Gastrocnemius medialis (tissue), 4 donors: ENCODE results near the gene SIX5. TPM values are rescaled to one million over a fixed set of nuclear protein-coding genes. Genes with fewer than 3 reads are reported as not detected.

Experiments
- ATAC-seq, 2 donors: fragments of 150-250 bp; one replicate each; pipeline ENCODE4 v1.9.1; 2016
- DNase-seq, 2 donors: peaks; one replicate each; pipeline ENCODE4 v3.0.0-alpha.2; 2019
- H3K27ac ChIP-seq, 4 donors: fragments of 200-600 bp; sonication (generic); 1 replicate in 1 of 4; 2 replicates in 3 of 4; pipeline ENCODE4 v1.5.1; 2016 to 2018; ENCODE audit warnings: mild to moderate bottlenecking in 2 of 4, moderate library complexity in 1 of 4
- H3K27me3 ChIP-seq, 3 donors: fragments of 200-600 bp; sonication (generic) in 2 of 3; 1 replicate in 1 of 3; 2 replicates in 2 of 3; pipeline versions ENCODE4 v1.5.1 to v1.6.0; 2016 to 2019; ENCODE audit warnings: mild to moderate bottlenecking in 1 of 3, moderate library complexity in 1 of 3
- H3K36me3 ChIP-seq, 2 donors: fragments of 200-600 bp; sonication (generic) in 1 of 2; one replicate each; pipeline ENCODE4 v1.5.1; 2017 to 2018
- H3K4me1 ChIP-seq, 2 donors: fragments of 200-600 bp; sonication (generic) in 1 of 2; one replicate each; pipeline ENCODE4 v1.5.1; 2016 to 2017; ENCODE audit warnings: mild to moderate bottlenecking in 2 of 2
- H3K4me3 ChIP-seq, 4 donors: fragments of 200-600 bp; sonication (generic) in 3 of 4; 1 replicate in 1 of 4; 2 replicates in 3 of 4; pipeline ENCODE4 v1.5.1; 2016 to 2019; ENCODE audit warnings: mild to moderate bottlenecking in 2 of 4
- H3K9me3 ChIP-seq, 3 donors: fragments of 200-600 bp; sonication (generic) in 2 of 3; 1 replicate in 1 of 3; 2 replicates in 2 of 3; pipeline ENCODE4 v1.5.1; 2016 to 2019
- CTCF ChIP-seq, 5 experiments: fragments of 450-650 bp in 3 of 5; fragments of 200-600 bp in 2 of 5; sonication (generic) in 2 of 5; IDR thresholded peaks in 4 of 5; conservative IDR thresholded peaks in 1 of 5; 1 replicate in 4 of 5; 2 replicates in 1 of 5; pipeline ENCODE4 v1.5.1; 2016 to 2019; ENCODE audit warnings: antibody characterized with exemption in 5 of 5, mild to moderate bottlenecking in 3 of 5, moderate library complexity in 3 of 5
- POLR2A ChIP-seq, 2 donors: fragments of 450-650 bp; IDR thresholded peaks; one replicate each; pipeline ENCODE4 v1.6.1; 2017; ENCODE audit warnings: antibody characterized with exemption in 2 of 2, mild to moderate bottlenecking in 2 of 2, moderate library complexity in 2 of 2
- in situ Hi-C, 4 donors: fragments of 200-750 bp; cut with MboI; loops; one replicate each; pipeline versions ENCODE4 v1.15.0 to v1.8.0; 2017; ENCODE audit warnings: low sequenced_read_pairs in 4 of 4
- intact Hi-C: fragments of 100-400 bp; cut with DNase I; formaldehyde crosslinking; loops from one replicate; pipeline ENCODE4 v1.15.1; 2023; ENCODE audit warnings: low total_unique reads
- total RNA-seq, 4 donors: library from RNA; depleted of rRNA; stranded (reverse); fragments of >200 nt; gene quantifications; one replicate each; pipeline versions ENCODE4 v1.1.0 to v1.2.3, GENCODE V29; 2016

The SIX5 gene
- total RNA-seq, 4 donors from 2014 or later: 8.2 to 12.2 (median 10.1) TPM

DNA sequence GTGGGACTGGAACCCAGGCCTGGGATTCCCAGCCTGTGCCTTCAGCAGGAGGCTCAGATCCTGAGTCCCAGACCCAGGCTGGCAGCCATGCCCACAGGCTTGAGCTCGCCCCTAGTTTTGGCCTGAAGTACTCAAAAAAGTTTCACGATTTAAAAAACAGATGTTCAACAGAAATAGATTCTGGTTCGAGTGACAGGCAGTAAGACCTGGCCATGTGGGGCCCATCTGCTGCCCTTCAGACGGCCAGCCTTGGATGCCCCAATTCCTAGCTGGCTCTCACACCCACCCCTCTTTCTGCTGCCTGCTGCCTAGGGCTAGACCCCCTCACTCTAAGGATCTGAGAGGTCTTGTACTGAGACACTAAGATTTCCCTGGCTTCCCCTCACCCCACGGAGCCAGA is 16.0 kb upstream of the SIX5 start:
- in situ Hi-C loops: no loop called here
- no peaks in the 10 kb centered on the region for H3K27me3 ChIP-seq
- peaks cover 0 to 8% of the 10 kb centered on the region in 2 donors for H3K36me3 ChIP-seq
- peaks cover 57 to 80% of the 10 kb centered on the region in 2 donors for H3K4me1 ChIP-seq
- H3K27ac ChIP-seq: peak overlapping the region; percentile 50 to 100 (median 98)
- intact Hi-C loops: loop anchor here (10.0 kb wide), 1 partner anchor 460 kb away; the partner anchor contains the start of gene CKM
- no peak for TF ChIP-seq CTCF (IDR thresholded peaks at IDR 0.05 in 4 of 5, conservative IDR thresholded peaks at IDR 0.05 in 1 of 5)
- no peak for TF ChIP-seq POLR2A (IDR thresholded peaks at IDR 0.05)
- DNase-seq (no peak), ATAC-seq (no peak)
- H3K9me3 ChIP-seq: no peaks in the 10 kb centered on the region
- no peak overlapping the region for H3K4me3 ChIP-seq

DNA sequence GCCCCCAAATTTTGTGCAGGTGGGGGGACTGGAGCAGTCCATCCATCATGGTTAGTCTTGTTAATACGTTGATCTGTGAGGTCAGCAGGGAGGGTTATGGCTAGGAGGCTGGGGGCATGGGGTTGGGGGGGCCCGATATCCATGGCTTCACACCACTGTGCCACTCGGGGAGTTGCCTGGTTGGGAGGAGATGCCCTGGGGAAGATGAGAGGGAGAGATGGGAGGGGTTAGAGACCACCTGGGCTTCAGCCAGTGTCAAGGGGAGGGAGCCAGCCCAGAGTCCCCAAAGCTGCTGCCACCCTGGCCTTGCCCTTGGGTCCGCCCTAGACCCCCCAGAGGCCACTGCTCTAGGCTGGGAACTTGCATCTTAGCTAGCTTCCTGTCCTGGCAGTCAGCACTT is 15.0 kb upstream of the SIX5 start:
- in situ Hi-C loops: no loop called here
- peaks cover 53 to 85% of the 10 kb centered on the region in 2 donors for H3K4me1 ChIP-seq
- H3K9me3 ChIP-seq: no peaks in the 10 kb centered on the region
- TF ChIP-seq CTCF (IDR thresholded peaks at IDR 0.05 in 4 of 5, conservative IDR thresholded peaks at IDR 0.05 in 1 of 5) (no peak), POLR2A (IDR thresholded peaks at IDR 0.05) (no peak)
- peaks cover 0 to 2% of the 10 kb centered on the region in 2 donors for H3K36me3 ChIP-seq
- intact Hi-C loops: loop anchor here (10.0 kb wide), 1 partner anchor 459 kb away; the partner anchor contains the start of gene CKM
- no peak overlapping the region for H3K4me3 ChIP-seq
- no peak for ATAC-seq
- no peak for DNase-seq
- H3K27me3 ChIP-seq: no peaks in the 10 kb centered on the region
- H3K27ac ChIP-seq: peak overlapping the region; percentile 96 to 100 (median 99)

- H3K4me1 ChIP-seq: peaks cover 45 to 77% of the 10 kb centered on the region in 2 donors
- TF ChIP-seq POLR2A (IDR thresholded peaks at IDR 0.05) (peak; percentile 55 to 63), CTCF (IDR thresholded peaks at IDR 0.05 in 4 of 5, conservative IDR thresholded peaks at IDR 0.05 in 1 of 5) (no peak)
- peaks cover 0 to 12% of the 10 kb centered on the region in 2 donors for H3K36me3 ChIP-seq
- ATAC-seq: peak; percentile 70 to 74
- H3K27me3 ChIP-seq: no peaks in the 10 kb centered on the region
- in situ Hi-C loops: no loop called here
- peak overlapping the region; percentile 96 to 100 (median 99) for H3K27ac ChIP-seq
- no peaks in the 10 kb centered on the region for H3K9me3 ChIP-seq
- intact Hi-C loops: loop anchor here (1.0 to 10.0 kb wide), 3 partner anchors 9 to 458 kb away; partner anchors contain the start of genes CKM and DMWD
- DNase-seq: peak; percentile 83 to 94
- peak overlapping the region; percentile 58 to 75 (median 61) for H3K4me3 ChIP-seq
These were observed 14.1 kb upstream of the SIX5 start for GRCh38 chr19:45782820-45783785.

- TF ChIP-seq CTCF (IDR thresholded peaks at IDR 0.05 in 4 of 5, conservative IDR thresholded peaks at IDR 0.05 in 1 of 5) (no peak), POLR2A (IDR thresholded peaks at IDR 0.05) (peak; percentile 21 to 24)
- peak; percentile 20 to 43 for ATAC-seq
- Histone ChIP-seq H3K27me3 (no peaks in the 10 kb centered on the region), H3K4me3 (peak within 1 kb of the TSS; percentile 58 to 75 (median 61)), H3K4me1 (peaks cover 45 to 72% of the 10 kb centered on the region in 2 donors), H3K36me3 (peaks cover 0 to 21% of the 10 kb centered on the region in 2 donors), H3K9me3 (no peaks in the 10 kb centered on the region), H3K27ac (peak within 1 kb of the TSS; percentile 96 to 100 (median 99))
- intact Hi-C loops: loop anchor here (1.0 to 10.0 kb wide), 2 partner anchors 12 to 457 kb away; partner anchors contain the start of gene CKM
- in situ Hi-C loops: no loop called here
- DNase-seq: peak in 1 of 2 donors; percentile 70
These were observed 13.2 kb upstream of the SIX5 start, which contains the start of gene DMPK for GRCh38 chr19:45782162-45782691. Gene DMPK, minus strand, starts transcription at chr19:45782490. Its CDS starts 138 bp downstream, at chr19:45782352.
